HPDE6-E6E7 (cell line): ENCODE data around the gene GOLGA6L22.
"Not testable (repeated sequence)": the region's sequence is repeated elsewhere in the genome, so short reads cannot be mapped to it uniquely, and the experiment has no call there.

ENCODE experiments used
- DNase-seq: peaks from one replicate; pipeline ENCODE4 v3.0.0; 2011; ENCODE audit warnings: missing footprints; ENCODE audit errors: extremely low spot score

The GOLGA6L22 gene, protein sequence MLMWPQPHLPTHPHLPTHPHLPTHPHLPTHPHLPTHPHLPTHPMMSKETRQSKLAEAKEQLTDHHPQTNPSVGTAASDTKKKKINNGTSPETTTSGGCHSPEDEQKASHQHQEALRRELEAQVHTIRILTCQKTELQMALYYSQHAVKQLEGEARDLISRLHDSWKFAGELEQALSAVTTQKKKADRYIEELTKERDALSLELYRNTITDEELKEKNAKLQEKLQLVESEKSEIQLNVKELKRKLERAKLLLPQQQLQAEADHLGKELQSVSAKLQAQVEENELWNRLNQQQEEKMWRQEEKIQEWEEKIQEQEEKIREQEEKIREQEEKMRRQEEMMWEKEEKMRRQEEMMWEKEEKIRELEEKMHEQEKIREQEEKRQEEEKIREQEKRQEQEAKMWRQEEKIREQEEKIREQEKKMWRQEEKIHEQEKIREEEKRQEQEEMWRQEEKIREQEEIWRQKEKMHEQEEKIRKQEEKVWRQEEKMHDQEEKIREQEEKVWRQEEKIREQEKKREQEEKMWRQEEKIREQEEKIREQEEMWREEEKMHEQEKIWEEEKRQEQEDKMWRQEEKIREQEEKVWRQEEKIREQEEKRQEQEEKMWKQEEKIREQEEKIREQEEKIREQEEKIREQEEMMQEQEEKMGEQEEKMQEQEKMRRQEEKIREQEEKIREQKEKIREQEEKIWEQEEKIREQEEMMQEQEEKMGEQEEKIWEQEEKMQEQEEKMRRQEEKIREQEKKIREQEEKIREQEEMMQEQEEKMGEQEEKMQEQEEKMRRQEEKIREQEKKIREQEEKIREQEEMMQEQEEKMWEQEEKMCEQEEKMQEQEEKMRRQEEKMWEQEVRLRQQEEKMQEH

GRCh38 chr15:22458603-22459002 lies at the start of gene GOLGA6L22:
Gene GOLGA6L22 (plus strand): TSS chr15:22458903. CDS start chr15:22458994, 91 bp downstream.
- not testable (repeated sequence) for DNase-seq

- DNase-seq = not testable (repeated sequence)
Measured at GRCh38 chr15:22417288-22417687, 41.4 kb upstream of the GOLGA6L22 start.

DNA sequence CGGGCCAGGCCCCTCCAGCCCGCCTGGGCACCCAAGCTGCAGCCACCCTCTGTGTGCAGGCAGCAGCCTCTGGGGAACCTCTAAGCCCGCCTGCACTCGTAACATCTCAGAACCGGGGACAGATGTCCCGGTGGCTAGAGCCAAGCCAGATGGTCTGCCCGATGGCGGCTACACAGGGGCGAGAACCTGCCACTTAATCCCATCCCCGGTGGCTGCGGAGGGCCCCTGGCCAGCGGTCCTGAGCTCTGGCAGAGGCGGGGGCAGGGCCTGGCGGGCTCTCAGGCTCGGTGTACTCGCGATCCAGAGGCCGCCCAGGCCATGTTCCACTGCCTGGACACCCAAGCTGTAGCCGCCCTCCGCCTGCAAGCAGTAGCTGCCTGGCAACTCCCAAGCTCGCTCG lies 40.9 kb upstream of the GOLGA6L22 start:
- not testable (repeated sequence) for DNase-seq

DNA sequence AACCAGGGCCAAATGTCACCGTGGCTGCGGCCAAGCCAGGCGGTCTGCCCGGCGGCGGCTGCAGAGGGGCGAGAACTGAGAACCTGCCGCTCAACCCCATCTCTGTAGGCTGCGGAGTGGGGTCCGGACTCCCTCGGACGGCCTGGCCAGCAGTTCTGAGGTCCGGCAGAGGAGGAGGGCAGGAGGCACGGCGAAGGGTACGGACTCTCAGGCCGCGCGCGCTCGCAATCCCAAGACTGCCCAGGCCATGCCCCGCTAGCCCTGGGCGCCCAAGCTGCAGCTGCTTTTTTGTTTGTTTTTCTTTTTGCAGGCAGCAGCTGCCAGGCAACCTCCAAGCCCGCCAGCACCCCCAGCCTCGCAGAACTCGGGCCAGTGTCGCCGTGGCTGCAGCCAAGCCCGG lies 40.5 kb upstream of the GOLGA6L22 start:
- not testable (repeated sequence) for DNase-seq

DNA sequence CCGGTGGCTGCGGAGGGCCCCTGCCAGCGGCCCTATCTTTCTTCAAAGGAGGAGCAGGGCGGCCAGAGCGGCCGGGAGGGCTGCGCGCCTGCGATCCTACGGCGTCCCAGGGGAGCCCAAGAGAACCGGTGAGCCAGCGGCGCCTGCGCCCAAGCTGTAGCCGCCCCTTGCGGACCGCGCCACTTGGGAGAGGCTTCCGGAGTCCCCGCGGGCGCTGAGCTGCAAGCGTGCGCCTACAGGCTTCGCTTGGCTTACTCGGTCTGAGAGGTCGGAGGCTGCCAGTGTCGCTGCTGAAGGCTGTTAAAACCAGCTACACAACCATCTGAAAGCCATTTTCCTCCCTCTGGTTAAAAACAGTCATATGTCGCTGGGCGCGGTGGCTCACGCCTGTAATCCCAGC lies 40.0 kb upstream of the GOLGA6L22 start:
- not testable (repeated sequence) for DNase-seq

GRCh38 chr15:22420340-22420739 lies 38.4 kb upstream of the GOLGA6L22 start:
- not testable (repeated sequence) for DNase-seq

GRCh38 chr15:22429426-22429825 lies 29.3 kb upstream of the GOLGA6L22 start:
- DNase-seq = not testable (repeated sequence)

DNA sequence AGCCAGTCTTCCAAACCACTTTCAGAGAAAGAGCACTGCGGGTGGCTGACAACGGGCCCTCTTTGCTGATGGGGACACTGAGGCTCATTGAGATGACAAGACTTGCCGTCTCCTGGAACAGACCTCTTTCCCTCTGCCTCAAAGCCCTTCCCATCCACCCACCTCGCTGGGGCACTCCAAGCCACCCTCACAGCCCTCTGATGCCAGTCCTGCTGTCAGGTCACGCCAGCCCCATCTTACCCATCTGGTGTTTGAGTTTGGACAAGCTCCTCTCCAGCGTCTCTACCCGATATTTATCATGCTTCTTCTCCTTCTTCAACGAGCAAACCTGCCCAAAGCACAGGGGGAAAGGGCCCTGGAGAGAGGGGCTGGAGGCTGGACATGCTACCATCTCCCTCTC lies 27.0 kb upstream of the GOLGA6L22 start:
- DNase-seq = not testable (repeated sequence)

DNA sequence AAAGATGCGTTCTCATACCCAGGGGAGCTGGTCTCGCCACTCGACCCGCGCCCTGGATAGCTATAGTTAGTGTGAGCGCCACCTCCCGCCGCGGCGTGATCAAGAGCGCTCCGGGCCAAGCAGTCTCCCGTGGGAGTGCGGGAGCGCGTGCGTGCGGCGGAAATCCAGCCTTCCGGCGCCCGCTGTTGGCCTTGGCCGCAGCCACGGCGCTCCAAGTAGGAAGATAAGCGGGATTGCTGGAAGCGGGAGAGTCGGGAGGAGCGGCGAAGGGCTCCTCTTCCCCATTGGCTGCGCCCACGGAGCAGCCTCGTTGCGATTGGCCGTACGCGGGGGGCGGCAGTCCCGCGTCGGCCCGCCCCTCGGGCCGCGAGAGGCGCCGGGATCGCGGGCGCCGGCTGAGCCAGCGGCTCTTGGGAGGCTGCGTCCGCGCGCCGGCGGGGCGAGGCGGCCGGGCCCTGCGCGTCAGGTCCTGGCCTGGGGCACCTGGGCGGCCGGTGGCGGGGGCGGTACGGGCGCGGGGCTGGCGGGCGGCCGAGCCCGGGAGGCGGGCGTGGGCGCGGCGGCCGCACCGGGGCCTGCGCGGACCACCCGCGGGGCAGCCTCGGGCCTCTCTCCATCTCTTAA lies 35.9 kb downstream of the GOLGA6L22 start:
- not testable (repeated sequence) for DNase-seq

GRCh38 chr15:22497200-22497599 lies 38.5 kb downstream of the GOLGA6L22 start:
- not testable (repeated sequence) for DNase-seq

DNA sequence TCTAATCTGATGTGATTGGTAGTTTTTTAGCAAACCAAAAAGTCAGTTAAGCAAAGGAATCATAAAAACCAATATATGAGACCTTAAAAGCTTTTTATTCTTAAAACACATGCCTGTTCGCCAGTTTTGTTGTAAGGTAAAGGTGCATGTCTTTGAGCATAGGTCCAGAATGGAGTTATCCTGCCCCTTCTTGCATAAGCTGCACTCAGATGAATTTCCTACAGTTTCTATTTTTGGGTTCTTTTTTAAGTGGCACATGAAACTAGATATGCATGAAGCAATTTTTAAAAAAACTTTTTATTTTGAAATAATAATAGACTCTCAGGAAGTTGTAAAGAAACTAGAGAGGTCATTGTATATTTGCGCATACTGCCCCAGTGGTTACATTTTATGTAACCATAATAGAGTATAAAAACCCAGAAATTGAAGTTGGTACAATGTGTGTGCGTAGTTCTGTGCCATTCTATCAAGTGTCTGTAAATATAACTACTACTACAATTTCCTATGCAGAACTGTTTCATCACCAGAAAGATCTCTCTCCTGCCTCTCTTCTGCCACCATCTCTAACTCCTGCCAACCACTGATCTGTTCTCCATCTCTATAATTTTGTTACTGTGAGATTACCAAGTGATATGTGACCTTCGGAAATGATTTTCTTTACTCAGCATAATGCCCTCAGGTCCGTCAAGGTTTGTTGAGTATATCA lies 39.7 kb downstream of the GOLGA6L22 start:
- not testable (repeated sequence) for DNase-seq

DNA sequence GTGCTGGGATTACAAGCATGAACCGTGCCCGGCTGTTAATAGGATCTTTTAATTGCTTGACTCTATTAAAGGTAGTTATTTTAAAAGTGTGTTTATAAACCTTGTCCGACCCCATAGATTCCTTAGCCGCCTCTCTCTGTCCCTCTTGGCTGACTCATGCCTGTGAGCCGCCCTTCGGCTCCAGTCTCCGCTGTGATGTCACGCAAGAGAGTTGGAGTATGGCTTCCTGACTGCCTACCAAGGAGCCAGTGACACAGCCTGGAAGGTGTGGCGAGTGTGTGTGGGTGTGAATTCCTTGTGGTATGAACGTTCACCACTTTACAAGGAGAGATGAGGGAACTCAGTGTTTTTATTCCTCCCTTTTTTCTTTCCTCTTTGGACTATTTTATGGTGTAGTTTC lies 43.6 kb downstream of the GOLGA6L22 start:
- not testable (repeated sequence) for DNase-seq

DNA sequence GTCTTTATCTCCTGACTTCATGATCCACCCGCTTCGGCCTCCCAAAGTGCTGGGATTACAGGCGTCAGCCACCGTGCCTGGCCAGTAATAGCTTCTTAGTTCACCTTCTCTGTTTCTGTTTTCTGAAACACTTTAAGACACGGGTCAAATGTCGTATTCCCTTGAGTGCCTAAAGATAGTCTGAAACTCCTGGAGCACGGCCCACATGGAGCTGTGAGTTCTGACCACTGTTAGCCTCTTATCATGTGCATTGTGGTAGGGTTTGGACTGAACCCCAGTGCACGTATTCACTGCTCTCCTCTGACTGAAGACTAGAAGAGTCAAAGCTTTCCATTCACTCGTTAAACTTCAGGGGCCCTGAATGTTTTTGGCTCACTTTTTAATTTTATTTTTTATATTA lies 48.3 kb downstream of the GOLGA6L22 start:
- not testable (repeated sequence) for DNase-seq

- DNase-seq = not testable (repeated sequence)
Measured at GRCh38 chr15:22516140-22516539, 57.4 kb downstream of the GOLGA6L22 start.
